OCI-LY3 (cell line): ENCODE results near the gene NCAPG2.

ENCODE experiments used
- H2AFZ ChIP-seq: fragments of 200-600, 300-600 bp; shearing (Covaris generic); 2 replicates; pipeline ENCODE4 v1.6.0; 2014; ENCODE audit warnings: antibody characterized with exemption, low read depth, low read length
- H3K27ac ChIP-seq: fragments of 200-600, 300-600 bp; sonication (generic); 2 replicates; pipeline ENCODE4 v1.5.1; 2014; ENCODE audit warnings: mild to moderate bottlenecking, low read length, moderate library complexity, mixed read lengths
- H3K27me3 ChIP-seq: fragments of 200-600, 300-600 bp; sonication (generic); 2 replicates; pipeline ENCODE4 v1.6.1; 2014; ENCODE audit warnings: low read depth, low read length, mixed read lengths
- H3K36me3 ChIP-seq: fragments of 200-600, 300-600 bp; sonication (generic); replicated peaks from 2 replicates; pipeline ENCODE3; 2014; ENCODE audit warnings: low read depth, low read length, mixed read lengths
- H3K4me1 ChIP-seq: fragments of 300-600, 200-600 bp; sonication (generic); 2 replicates; pipeline ENCODE4 v1.6.1; 2014; ENCODE audit warnings: low read length, mixed read lengths
- H3K4me2 ChIP-seq: fragments of 200-600, 300-600 bp; sonication (generic); 2 replicates; pipeline ENCODE4 v1.6.1; 2014; ENCODE audit warnings: low read length, mixed read lengths
- H3K4me3 ChIP-seq: fragments of 300-600, 200-600 bp; sonication (generic); 2 replicates; pipeline ENCODE4 v1.5.1; 2014; ENCODE audit warnings: antibody characterized with exemption, mild to moderate bottlenecking, low read length, moderate library complexity
- H3K79me2 ChIP-seq: fragments of 300-600, 200-600 bp; shearing (Covaris generic); 2 replicates; pipeline ENCODE4 v1.6.1; 2014; ENCODE audit warnings: mild to moderate bottlenecking, low read length, mixed read lengths
- H3K9ac ChIP-seq: fragments of 300-600, 200-600 bp; shearing (Covaris generic); 2 replicates; pipeline ENCODE4 v1.6.0; 2014; ENCODE audit warnings: mild to moderate bottlenecking, low read length, moderate library complexity
- H3K9me3 ChIP-seq: fragments of 200-600, 300-600 bp; shearing (Covaris generic); 2 replicates; pipeline ENCODE4 v1.6.1; 2014; ENCODE audit warnings: low read length, mixed read lengths; ENCODE audit not compliant: insufficient read depth
- H4K20me1 ChIP-seq: fragments of 200-600, 300-600 bp; sonication (generic); 2 replicates; pipeline ENCODE4 v1.6.1; 2016; ENCODE audit warnings: low read length, mixed read lengths; ENCODE audit not compliant: insufficient read depth
- CTCF ChIP-seq: fragments of 200-600, 300-600 bp; sonication (generic); IDR thresholded peaks from 2 replicates; pipeline ENCODE4 v1.5.1; 2014; ENCODE audit warnings: antibody characterized with exemption, low read length, low read depth
- EZH2phosphoT487 ChIP-seq: fragments of 200-600 bp; shearing (Covaris generic); IDR thresholded peaks from 2 replicates; pipeline ENCODE4 v1.6.1; 2018; ENCODE audit warnings: antibody characterized with exemption, mixed run types, low read depth

The NCAPG2 gene

GRCh38 chr7:158658475-158658874 is 46.1 kb downstream of the NCAPG2 start:
- TF ChIP-seq EZH2phosphoT487 (no peak), CTCF (no peak)
- Histone ChIP-seq H3K79me2 (no peaks in the 10 kb centered on the region), H3K4me3 (no peak overlapping the region), H3K9me3 (no peaks in the 10 kb centered on the region), H3K27me3 (no peaks in the 10 kb centered on the region), H3K4me2 (no peak overlapping the region), H3K9ac (no peak overlapping the region), H2AFZ (no peak overlapping the region), H3K4me1 (peaks cover 26% of the 10 kb centered on the region), H4K20me1 (peaks cover 10% of the 10 kb centered on the region; the same call in 1 of the 2 replicates), H3K27ac (no peak overlapping the region), H3K36me3 (peaks cover 55% of the 10 kb centered on the region)

DNA sequence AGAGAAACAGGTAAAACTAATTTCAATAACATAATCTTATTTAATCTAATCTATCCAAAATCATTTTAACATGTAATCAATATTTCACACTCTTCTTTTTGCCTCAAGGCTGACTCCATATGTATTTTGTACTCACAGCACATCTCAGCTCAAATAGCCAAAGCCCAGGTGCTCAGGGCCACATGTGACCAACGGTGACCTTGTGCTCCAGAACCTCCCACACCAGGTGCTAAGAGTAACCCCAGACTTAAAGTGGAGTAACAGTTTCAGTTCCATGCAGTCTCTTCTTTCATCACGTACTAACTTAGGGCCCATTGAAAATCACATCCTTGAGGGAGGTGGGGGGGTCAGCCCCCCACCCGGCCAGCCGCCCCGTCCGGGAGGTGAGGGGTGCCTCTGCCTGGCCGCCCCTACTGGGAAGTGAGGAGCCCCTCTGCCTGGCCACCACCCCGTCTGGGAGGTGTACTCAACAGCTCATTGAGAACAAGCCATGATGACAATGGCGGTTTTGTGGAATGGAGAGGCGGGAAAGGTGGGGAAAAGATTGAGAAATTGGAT is 47.3 kb downstream of the NCAPG2 start:
- H3K9ac ChIP-seq, result no peak overlapping the region
- TF ChIP-seq EZH2phosphoT487 (no peak), CTCF (no peak)
- no peaks in the 10 kb centered on the region for H3K79me2 ChIP-seq
- no peaks in the 10 kb centered on the region for H3K9me3 ChIP-seq
- peaks cover 10% of the 10 kb centered on the region; the same call in 1 of the 2 replicates for H4K20me1 ChIP-seq
- peak overlapping the region; percentile 39; the same call in 1 of the 2 replicates for H3K4me3 ChIP-seq
- H2AFZ ChIP-seq, result no peak overlapping the region
- peak overlapping the region; percentile 20; the same call in 1 of the 2 replicates for H3K27ac ChIP-seq
- peak overlapping the region; percentile 64 for H3K4me2 ChIP-seq
- peaks cover 26% of the 10 kb centered on the region for H3K4me1 ChIP-seq
- peaks cover 49% of the 10 kb centered on the region for H3K36me3 ChIP-seq
- no peaks in the 10 kb centered on the region for H3K27me3 ChIP-seq

DNA sequence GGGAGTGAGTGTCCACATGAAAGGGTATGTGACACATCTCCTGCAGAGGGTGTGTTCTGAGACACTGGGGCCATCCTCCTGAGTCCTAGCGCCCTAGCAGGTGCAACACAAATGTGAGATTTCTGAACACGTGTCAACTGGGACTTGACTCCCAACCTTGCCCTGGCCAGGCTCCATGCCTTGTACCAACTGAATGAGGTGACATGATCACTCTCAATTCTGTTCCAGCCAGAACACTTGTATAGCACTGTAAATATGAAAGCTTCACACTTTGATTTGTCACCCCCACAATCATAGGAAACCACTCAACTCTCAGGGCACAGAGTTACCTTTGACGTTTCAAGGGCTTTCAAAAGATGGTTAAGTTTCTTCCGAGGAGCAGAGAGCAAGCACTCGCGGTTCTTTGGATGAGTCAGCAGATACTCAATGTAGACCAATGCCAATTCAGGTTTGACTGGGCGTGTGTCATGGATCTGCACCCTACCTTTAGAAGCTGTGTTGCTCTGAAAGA is 48.6 kb downstream of the NCAPG2 start:
- Histone ChIP-seq H3K4me2 (peak overlapping the region; percentile 64), H3K9me3 (no peaks in the 10 kb centered on the region), H3K4me1 (peaks cover 26% of the 10 kb centered on the region), H3K79me2 (no peaks in the 10 kb centered on the region), H3K36me3 (peaks cover 54% of the 10 kb centered on the region), H3K9ac (no peak overlapping the region), H2AFZ (no peak overlapping the region), H3K4me3 (no peak overlapping the region), H3K27ac (peak overlapping the region; percentile 68), H3K27me3 (no peaks in the 10 kb centered on the region), H4K20me1 (peaks cover 10% of the 10 kb centered on the region; the same call in 1 of the 2 replicates)
- no peak for TF ChIP-seq EZH2phosphoT487

DNA sequence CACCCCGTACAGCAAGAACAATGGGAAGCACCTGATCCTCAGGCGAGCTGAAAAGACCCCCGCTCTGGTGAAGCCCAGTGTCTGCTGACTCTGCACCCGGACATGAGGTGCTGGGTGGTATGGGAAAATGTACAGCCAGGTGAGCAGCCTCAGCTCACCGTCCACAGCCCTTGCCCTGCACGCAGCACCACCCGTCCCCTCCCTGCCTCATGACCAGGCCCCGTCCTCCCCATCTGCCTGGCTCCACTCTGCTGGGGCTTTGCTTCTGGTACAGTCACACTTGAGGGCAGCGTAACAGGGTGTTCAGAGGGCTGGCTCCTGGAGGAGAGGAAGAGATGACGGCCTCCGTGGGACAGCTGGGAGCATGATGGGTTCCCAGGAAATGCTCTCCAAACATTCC is 49.1 kb downstream of the NCAPG2 start:
- peaks cover 26% of the 10 kb centered on the region for H3K4me1 ChIP-seq
- no peak overlapping the region for H2AFZ ChIP-seq
- peak overlapping the region; percentile 68 for H3K27ac ChIP-seq
- peaks cover 59% of the 10 kb centered on the region for H3K36me3 ChIP-seq
- TF ChIP-seq CTCF, result no peak
- H3K79me2 ChIP-seq, result no peaks in the 10 kb centered on the region
- H3K4me3 ChIP-seq, result no peak overlapping the region
- H3K9me3 ChIP-seq, result no peaks in the 10 kb centered on the region
- peaks cover 10% of the 10 kb centered on the region; the same call in 1 of the 2 replicates for H4K20me1 ChIP-seq
- H3K9ac ChIP-seq, result no peak overlapping the region
- H3K4me2 ChIP-seq, result peak overlapping the region; percentile 64
- no peaks in the 10 kb centered on the region for H3K27me3 ChIP-seq
